Fibroblast of skin of left biceps (primary cell): ENCODE results near the gene LRRC8B.

Experiments
- DNase-seq, 2 experiments: peaks; one replicate each; pipeline ENCODE4 v3.0.0-alpha.2; 2013; ENCODE audit warnings: low read depth in 2 of 2

LRRC8B gene

DNA sequence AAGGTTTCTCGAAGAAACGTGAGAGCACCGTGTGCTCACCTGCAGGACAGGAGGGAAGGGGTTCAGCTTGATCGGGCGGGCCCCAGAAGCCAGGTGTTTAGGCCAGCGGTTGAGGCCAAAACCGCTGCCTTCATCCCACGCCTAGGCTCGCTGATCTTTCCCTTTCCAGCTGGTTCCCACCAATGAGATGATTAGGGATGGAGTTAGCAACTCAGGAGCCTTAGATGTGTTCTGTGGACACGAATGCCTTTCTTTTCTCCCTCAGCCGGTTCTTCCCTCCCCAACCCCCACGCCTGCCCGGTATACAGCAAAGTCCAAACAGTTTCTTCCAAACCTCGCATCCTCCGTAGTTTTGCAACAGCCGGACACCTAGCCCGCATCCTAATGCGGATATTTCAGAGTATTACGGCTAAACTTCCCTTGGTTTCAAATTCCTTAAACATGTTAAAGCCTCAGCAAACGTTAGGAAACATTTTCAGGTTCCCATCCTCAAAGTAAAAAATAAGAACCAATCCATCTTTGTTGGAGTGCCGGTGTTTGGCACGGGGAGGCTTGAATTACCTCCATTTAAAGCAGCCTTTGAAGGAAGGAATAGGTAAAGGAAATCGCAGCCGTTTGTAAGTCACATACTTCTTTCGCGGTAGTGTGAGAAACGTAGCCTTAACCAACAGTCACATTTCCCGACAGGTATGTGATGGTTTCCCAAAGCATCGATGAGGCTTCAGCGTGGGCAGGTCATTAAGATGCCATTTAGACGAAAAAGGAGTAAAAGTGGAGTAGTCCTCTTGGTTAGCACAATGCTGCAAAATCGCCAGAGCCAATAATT is 109.4 kb downstream of the LRRC8B start:
- DNase-seq = no peak

DNA sequence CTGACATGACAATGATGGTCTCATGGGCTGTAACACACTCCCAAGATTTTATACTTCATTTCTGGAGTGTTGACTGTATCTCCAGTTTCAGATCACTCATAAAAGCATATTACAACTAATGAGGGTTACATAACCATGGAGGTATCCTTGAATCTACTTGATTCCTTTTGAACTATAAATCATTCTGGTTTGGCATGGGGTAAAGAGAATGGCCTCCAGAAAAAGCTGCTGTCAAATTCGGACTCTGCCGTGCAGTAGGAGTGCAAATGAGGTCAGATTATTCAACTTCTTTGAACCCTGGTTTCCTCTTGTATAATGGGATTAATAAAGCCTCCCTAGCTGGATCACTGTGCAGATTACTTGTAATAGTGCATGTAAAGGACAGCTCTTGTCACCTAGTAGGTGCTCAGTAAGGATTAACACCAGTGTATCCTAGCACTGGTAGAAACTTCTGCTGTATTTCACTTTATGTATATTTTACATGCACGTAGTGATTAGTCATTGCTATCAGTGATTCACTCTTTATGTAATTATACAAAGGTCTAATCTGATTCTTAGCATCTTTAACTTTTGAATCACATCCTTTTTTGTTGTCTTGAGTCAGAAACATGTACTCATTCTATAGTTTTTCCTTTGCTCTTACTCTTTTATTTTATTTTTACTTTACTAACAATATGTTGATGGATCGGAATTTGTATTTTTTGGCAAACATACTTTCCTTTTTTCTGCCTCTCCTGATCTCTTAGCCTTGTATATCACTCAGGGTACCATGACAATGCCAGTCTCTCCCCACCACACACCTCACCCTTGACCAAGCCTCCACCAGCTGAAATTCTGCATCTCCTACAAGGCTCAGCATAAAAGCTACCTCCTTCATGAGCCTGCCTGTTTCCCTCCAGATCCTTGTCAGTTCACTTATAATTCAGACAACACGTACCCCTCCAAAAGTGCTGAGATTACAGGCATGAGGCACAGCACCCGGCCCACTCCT is 111.5 kb downstream of the LRRC8B start:
- DNase-seq = peak; percentile 46 to 49

DNA sequence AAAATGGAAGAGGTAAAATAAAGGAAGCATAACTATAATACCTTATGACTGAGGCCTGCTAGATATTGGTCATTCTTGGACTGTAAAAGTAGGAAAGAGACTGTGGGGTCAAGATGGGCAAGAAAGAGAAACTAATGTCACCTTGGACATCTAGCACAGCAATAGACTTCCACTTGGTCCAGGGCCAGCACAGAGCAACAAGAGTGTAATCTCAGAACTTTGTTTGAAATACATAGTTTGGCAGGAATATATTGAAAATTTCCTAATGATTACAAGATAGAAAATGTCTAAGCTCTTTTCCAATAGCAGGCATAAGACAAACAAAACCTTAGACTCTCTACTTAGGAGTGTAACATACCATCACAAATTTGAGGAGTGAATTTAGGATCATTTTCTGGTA is 112.9 kb downstream of the LRRC8B start:
- no peak for DNase-seq

DNA sequence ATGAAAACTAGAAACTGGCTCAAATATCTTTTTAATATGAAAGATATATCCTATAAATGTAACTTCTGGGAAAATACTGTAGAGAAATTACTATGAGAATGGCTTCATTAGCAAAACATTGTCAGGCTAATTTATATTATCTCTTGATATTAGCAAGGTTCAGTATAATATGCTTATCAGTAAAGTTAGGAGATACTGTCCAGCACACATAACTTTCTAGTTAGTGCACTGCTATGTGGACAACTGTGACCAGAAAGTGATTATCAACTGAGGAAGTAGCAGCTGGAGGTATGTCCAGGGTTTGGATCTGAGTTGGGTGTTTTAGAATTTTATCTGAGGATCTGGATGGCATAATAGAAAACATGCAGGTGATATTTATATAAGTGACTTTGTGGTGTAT is 115.8 kb downstream of the LRRC8B start:
- DNase-seq = no peak

DNA sequence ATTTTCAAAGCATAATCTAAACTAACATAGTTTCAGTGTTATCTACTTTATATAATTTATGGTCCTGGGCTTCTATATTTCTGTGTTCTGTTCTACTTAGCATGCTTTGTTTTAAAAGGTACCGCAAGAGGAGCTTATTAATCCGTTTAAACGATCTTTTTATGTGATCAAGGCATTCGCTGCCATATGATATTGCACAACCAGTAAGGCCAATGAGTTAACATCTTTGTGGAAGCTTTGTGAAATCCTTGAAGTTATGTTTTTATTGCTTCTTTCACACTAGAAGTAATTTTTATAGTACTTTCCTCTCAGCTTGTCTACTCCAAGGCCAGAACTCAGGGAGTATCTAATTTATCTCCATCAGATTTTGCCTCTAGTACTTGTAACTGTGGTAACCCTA is 117.2 kb downstream of the LRRC8B start:
- no peak for DNase-seq

DNA sequence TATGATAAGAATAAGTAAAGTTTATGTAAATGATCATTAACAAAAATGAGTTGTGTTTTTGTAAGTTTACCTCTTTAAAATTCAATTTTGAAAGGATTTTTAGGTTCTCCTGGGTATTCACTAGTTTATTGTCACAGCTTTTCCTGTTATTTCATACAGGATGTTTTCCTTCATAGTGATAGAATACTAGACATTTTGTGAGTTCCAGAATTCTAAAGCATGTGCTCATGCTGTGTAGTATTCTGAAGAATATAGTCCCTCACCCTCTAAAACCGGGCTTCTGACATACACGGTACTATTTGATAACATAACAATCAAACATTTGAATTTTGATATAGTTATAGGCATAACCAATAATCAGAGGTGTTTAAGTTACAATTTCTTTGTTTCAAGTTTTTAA is 118.9 kb downstream of the LRRC8B start:
- no peak for DNase-seq

DNA sequence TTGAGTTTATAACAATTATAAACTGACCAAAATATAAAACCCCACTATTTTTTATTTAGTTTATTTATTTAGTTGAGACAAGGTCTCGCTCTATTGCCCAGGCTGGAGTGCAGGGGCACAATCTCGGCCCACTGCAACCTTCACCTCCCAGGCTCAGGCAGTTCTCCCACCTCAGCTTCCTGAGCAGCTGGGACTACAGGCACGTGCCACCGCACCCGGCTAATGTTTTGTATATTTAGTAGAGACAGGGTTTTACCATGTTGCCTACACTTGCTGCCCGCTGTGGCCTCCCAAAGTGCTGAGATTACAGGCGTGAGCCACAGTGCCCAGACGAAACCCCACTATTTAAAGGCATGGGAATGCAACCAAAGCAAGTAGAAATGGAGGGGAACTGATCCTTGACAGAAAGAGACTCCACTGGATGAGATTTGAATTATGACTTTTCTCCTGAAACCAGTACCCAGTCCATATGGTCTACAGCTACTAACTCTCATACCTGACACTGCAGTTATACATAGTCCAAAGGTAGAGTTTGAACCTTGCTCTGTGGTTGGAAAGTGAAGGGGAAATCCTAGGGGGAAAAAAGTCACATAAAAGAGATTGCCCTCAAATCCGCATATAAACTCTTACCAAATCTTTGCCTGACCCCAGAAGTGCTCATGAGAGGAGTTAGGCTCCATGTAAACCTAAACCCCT is 119.6 kb downstream of the LRRC8B start:
- no peak for DNase-seq

DNA sequence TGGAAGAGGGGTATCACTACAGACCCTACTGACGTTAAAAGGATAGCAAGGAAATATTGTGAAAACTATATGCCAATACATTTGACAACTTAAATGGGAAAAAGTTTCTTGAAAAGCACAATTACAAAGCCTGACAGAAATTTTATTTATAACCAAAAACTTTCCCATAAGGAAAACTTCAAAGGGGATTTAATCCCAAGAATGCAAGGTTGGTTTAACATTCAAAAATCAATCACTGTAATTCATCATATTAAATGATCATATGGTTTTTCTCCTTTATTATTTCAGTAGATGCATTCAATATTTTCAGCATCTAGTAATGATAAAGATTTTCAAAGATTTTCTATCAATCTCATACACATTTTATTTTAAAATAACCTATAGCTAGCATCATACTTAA is 121.6 kb downstream of the LRRC8B start:
- no peak for DNase-seq
